GM18507 (cell line): Measurements from ENCODE around the gene ADK.

Source experiments
- DNase-seq: peaks from one replicate; pipeline ENCODE4 v3.0.0; 2011; ENCODE audit warnings: low read depth; ENCODE audit not compliant: insufficient read length; ENCODE audit errors: extremely low spot score
- FAIRE-seq: peaks from 2 replicates; lab custom pipeline; 2011; peaks lifted over from hg19 to GRCh38; lab: Jason Lieb, UNC

Gene ADK

GRCh38 chr10:74600170-74600569, 449.1 kb downstream of the ADK start:
- DNase-seq: no peak
- FAIRE-seq: no peak

- no peak for FAIRE-seq
Measured at GRCh38 chr10:74602576-74602975, 451.6 kb downstream of the ADK start.

GRCh38 chr10:74610299-74610698, 459.3 kb downstream of the ADK start:
- DNase-seq (no peak), FAIRE-seq (no peak)

More at GRCh38 chr10:74602576-74602975, 451.6 kb downstream of the ADK start:
- no peak for DNase-seq

DNA sequence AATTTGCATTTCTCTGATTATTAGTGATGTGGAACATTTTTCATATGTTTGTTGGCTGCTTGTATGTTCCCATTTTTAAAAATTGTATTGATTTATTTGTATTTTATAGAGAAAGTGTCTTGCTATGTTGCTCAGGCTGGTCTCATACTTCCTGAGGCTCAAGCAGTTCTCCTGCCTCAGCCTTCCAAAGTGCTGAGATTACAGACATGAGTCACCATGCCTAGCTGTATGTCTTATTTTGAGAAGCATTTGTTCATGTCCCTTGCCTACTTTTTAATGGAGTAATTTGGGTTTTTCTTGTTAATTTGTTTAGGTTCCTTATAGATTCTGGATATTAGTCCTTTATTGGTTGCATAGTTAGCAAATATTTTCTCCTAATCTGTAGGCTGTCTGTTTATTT, 461.2 kb downstream of the ADK start:
- no peak for DNase-seq
- no peak for FAIRE-seq

GRCh38 chr10:74620626-74621025, 469.6 kb downstream of the ADK start:
- DNase-seq (no peak), FAIRE-seq (no peak)

- no peak for FAIRE-seq
- DNase-seq: no peak
Measured at GRCh38 chr10:74623786-74624185, 472.8 kb downstream of the ADK start.

DNA sequence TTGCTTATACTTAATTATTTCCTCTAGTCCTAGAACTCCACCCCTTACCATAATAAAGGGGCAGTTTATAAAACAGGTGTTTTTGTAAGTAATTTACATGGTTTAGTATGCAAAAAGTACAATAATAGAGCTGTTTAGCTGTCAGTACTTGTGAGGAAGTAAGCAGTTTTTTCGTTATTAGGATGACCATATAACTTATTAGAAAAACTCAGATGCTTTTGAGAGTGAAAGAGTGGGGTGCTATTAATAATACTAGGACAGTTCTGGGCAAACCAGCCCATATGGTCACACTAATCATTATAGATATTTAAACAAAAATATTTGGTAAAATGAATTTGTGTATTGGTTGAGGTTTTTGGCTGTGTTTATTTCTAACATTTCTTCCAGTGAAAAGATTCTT, 473.5 kb downstream of the ADK start:
- no peak for DNase-seq
- FAIRE-seq: no peak

- no peak for DNase-seq
- FAIRE-seq: no peak
Measured at GRCh38 chr10:74628136-74628535, 477.1 kb downstream of the ADK start.

DNA sequence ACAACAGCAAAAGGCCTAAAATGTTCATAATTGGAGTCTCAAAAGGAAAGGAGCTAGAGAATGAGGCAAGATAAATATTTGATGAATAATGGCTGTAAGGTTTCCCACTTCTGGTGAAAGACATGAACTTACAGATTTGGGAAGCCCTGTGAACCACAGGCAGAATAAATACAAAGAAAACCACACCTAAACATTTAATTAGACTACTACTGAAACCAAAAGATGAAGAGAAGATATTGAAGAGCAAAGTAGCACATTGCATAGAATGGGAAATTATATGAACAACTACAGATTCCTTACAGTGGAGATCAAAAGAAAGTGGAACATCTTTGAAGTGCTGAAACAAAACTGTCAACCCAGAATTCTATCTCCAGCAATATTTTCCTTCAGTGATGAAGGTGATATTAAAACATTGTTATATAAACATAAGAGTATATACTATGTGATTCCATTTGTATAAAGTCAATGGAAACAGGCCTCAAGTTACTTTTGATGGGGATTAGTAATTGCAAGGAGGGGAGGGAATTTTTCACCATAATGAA, 484.0 kb downstream of the ADK start:
- no peak for FAIRE-seq

DNA sequence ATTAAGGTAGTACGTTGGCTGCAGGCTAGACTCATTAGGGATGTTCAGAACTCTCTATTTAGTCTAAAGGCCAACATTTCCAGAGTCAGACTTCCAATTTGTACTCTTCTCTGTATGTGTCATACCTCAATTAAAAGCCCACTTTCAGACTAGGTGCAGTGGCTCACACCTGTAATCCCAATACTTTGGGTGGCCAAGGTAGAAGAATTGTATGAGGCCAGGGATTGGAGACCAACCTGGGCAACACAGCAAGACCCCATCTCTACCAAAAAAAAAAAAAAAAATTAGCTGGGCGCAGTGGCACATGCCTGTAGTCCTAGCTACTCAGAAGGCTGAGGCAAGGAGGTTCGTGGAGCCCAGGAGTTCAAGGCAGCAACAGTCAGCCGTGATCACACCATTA, 484.6 kb downstream of the ADK start:
- FAIRE-seq (no peak), DNase-seq (no peak)

More for the DNA sequence above, 484.0 kb downstream of the ADK start:
- DNase-seq: no peak

- FAIRE-seq (no peak), DNase-seq (no peak)
Measured at GRCh38 chr10:74637685-74638084, 486.7 kb downstream of the ADK start.

DNA sequence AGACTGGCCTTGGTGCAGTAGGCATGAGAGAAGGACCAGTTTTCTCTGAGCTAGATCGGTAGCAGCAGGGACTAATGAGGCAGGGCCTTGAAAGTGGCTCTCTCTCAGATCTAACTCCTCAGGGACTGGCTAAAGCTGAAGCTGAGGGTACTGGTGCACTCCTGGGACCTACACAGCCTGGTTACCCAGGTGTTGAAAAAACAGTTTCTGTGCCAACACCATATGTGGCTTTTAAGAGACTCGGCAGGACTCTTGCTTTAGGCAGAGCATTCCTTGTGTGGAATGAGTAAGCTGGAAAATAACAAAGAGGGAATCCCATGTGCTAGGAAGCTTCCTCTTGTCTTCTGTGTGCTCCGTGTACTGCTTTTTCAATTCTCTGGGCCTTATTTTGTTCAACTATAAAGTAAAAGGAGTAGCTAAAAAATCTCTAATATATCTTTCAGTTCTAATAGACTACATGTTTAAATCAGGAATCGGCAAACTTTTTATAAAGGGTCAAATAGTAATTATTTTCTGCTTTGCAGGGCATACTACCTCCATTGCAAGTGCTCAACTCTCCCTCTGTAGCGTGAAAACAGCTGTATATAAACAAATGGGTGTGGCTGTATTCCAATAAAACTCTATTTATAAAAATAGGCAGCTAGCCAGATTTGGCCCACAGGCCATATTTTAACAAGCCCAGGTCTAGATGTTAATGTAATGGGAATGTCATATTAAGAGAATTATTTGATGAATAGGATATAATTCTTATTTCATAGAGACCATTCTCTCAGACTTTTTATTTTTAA, 489.3 kb downstream of the ADK start:
- DNase-seq: no peak
- FAIRE-seq: no peak

GRCh38 chr10:74641659-74642058, 490.6 kb downstream of the ADK start:
- no peak for FAIRE-seq
- no peak for DNase-seq

- DNase-seq (no peak), FAIRE-seq (no peak)
Measured at GRCh38 chr10:74642901-74643595, 492.0 kb downstream of the ADK start.

- FAIRE-seq: no peak
- DNase-seq: no peak
Measured at GRCh38 chr10:74643596-74643975, 492.6 kb downstream of the ADK start.

GRCh38 chr10:74644738-74645137, 493.7 kb downstream of the ADK start:
- FAIRE-seq (no peak), DNase-seq (no peak)

- FAIRE-seq (no peak), DNase-seq (no peak)
Measured at GRCh38 chr10:74645692-74646091, 494.7 kb downstream of the ADK start.

DNA sequence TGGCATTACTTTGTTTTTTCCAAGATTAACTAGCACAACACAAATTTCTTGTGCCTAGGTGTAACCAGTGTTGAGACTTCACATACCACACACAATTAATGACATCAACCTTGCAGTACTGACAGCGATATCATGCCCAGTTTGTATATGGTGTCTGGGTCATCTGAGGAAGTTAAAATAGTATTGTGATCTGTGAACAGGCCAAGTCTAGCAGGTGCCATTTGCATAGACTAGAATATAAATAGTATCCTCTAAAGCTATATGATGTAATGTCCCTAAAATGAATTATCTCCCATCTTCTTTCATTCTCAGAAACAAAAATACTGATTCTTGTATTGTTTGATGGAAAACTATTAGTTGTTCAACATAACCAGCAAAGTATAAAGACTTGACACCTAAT, 499.6 kb downstream of the ADK start:
- FAIRE-seq: no peak
- no peak for DNase-seq

- no peak for DNase-seq
- no peak for FAIRE-seq
Measured at GRCh38 chr10:74651565-74651964, 500.5 kb downstream of the ADK start.

DNA sequence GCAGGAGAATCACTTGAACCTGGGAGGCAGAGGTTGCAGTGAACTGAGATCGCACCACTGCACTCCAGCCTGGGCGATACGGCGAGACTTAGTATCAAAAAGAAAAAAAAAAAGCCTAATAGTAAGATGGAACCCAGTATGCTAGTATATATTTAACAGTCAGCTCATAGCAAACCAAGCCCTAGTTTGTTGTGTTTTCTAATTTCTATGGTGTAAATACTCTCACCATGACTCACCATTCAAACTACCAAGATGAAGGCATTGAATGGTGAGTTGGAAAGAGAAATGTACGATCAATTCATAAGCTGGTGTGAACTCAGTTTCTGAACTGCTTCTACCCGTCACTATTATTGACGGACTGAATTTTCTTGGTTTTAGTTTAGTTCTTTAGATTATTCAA, 501.6 kb downstream of the ADK start:
- no peak for FAIRE-seq
- DNase-seq: no peak

DNA sequence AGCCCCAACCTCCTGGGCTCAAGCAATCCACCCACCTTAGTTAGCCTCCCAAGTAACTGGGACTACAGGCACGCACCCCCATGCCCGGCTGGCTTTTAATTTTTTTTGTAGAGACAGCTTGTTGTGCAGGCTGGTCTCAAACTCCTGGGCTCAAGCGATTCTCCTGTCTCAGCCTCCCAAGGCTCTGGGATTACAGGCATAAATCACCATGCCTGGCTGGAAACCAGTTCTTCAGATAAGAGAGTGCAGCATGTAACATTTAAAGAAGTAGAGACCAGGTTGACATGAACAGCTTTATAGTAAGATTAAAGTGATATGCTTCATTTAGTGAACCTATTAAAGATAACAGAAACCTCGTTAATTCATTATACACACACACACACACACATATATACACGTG, 507.5 kb downstream of the ADK start:
- FAIRE-seq (no peak), DNase-seq (no peak)
